Liver (tissue), 9 donors: ENCODE measurements around the gene METAP2. TPM values are rescaled to one million over a fixed set of nuclear protein-coding genes. Genes with fewer than 3 reads are reported as not detected.

Experiments
- DNase-seq: peaks from one replicate; pipeline ENCODE4 v3.0.0-alpha.2; 2017; ENCODE audit warnings: low spot score
- H3K27ac ChIP-seq, 2 donors: one replicate each; pipeline ENCODE4 v1.7.0; 2013; ENCODE audit warnings: inconsistent platforms in 2 of 2, low read length in 2 of 2, control low read depth in 1 of 2, low read depth in 1 of 2, mild to moderate bottlenecking in 1 of 2
- H3K27me3 ChIP-seq, 4 donors: one replicate each; pipeline versions ENCODE4 v1.6.1 to v1.7.0; 2013; ENCODE audit warnings: low read length in 3 of 4, inconsistent platforms in 1 of 4, mild to moderate bottlenecking in 1 of 4, moderate library complexity in 1 of 4; ENCODE audit not compliant: control insufficient read depth in 4 of 4, insufficient read depth in 4 of 4
- H3K36me3 ChIP-seq, 4 donors: one replicate each; pipeline versions ENCODE4 v1.6.1 to v1.7.0; 2013; ENCODE audit warnings: low read length in 3 of 4, mild to moderate bottlenecking in 3 of 4, low read depth in 1 of 4, moderate library complexity in 1 of 4; ENCODE audit not compliant: control insufficient read depth in 4 of 4, insufficient read depth in 3 of 4
- H3K4me1 ChIP-seq, 4 donors: one replicate each; pipeline versions ENCODE4 v1.6.1 to v1.7.0; 2013; ENCODE audit warnings: low read length in 3 of 4, mild to moderate bottlenecking in 3 of 4, moderate library complexity in 1 of 4; ENCODE audit not compliant: control insufficient read depth in 4 of 4, insufficient read depth in 4 of 4
- H3K4me3 ChIP-seq, 3 donors: one replicate each; pipeline versions ENCODE4 v1.6.1 to v1.7.0; 2013; ENCODE audit warnings: low read length in 3 of 3, control low read depth in 1 of 3, low read depth in 1 of 3, mild to moderate bottlenecking in 1 of 3
- H3K9ac ChIP-seq, 2 donors: one replicate each; pipeline ENCODE4 v1.7.0; 2013; ENCODE audit warnings: low read length in 2 of 2, mild to moderate bottlenecking in 2 of 2, moderate library complexity in 2 of 2, control low read depth in 1 of 2, low read depth in 1 of 2
- H3K9me3 ChIP-seq, 4 donors: one replicate each; pipeline versions ENCODE4 v1.6.1 to v1.7.0; 2013; ENCODE audit warnings: low read length in 3 of 4; ENCODE audit not compliant: control insufficient read depth in 4 of 4
- ATF3 ChIP-seq: IDR thresholded peaks from 2 replicates; pipeline ENCODE4 v1.6.1; 2016; ENCODE audit warnings: antibody characterized with exemption
- CTCF ChIP-seq: fragments of 150-350 bp; IDR thresholded peaks from 2 replicates; pipeline ENCODE4 v1.5.1; 2017; ENCODE audit warnings: improper control_type of control experiment, low read depth, low read length; ENCODE audit not compliant: missing input control
- EGR1 ChIP-seq, 2 donors: IDR thresholded peaks; 2 replicates each; pipeline ENCODE4 v1.6.1; 2016 to 2018; ENCODE audit warnings: antibody characterized with exemption in 2 of 2, low read depth in 2 of 2
- FOXA1 ChIP-seq: IDR thresholded peaks from 2 replicates; pipeline ENCODE4 v1.6.1; 2016; ENCODE audit warnings: antibody characterized with exemption
- FOXA2 ChIP-seq: IDR thresholded peaks from 2 replicates; pipeline ENCODE4 v1.6.1; 2016; ENCODE audit warnings: antibody characterized with exemption
- HNF4A ChIP-seq, 2 donors: conservative IDR thresholded peaks; 2 replicates each; pipeline ENCODE4 v1.6.1; 2016; ENCODE audit warnings: antibody characterized with exemption in 2 of 2, mild to moderate bottlenecking in 2 of 2
- HNF4G ChIP-seq: IDR thresholded peaks from 2 replicates; pipeline ENCODE4 v1.6.1; 2016; ENCODE audit warnings: antibody characterized with exemption
- RAD21 ChIP-seq, 2 donors: IDR thresholded peaks; 2 replicates each; pipeline ENCODE4 v1.6.1; 2016; ENCODE audit warnings: antibody characterized with exemption in 2 of 2, mild to moderate bottlenecking in 2 of 2
- REST ChIP-seq: IDR thresholded peaks from 2 replicates; pipeline ENCODE4 v1.6.1; 2016; ENCODE audit warnings: antibody characterized with exemption, mild to moderate bottlenecking
- RXRA ChIP-seq, 2 donors: IDR thresholded peaks; 2 replicates each; pipeline ENCODE4 v1.6.1; 2017 to 2018; ENCODE audit warnings: antibody characterized with exemption in 2 of 2, mild to moderate bottlenecking in 1 of 2
- SP1 ChIP-seq: IDR thresholded peaks from 2 replicates; pipeline ENCODE4 v1.6.1; 2018; ENCODE audit warnings: antibody characterized with exemption, mild to moderate bottlenecking
- ZBTB33 ChIP-seq: IDR thresholded peaks from 2 replicates; pipeline ENCODE4 v1.6.1; 2016; ENCODE audit warnings: antibody characterized with exemption
- WGBS: extraction: QIAGEN DNeasy Blood & Tissue Kit; methylation state at CpG from one replicate; pipeline ENCODE4 v1.1.7; 2013; 5-methylcytosine and 5-hydroxymethylcytosine counted together
- polyA plus RNA-seq, 2 donors: library from polyadenylated mRNA; stranded (reverse) in 1 of 2; unstranded in 1 of 2; fragments of 200-250 nt in 1 of 2; fragments of >200 nt in 1 of 2; fragmentation: Nextera tagmentation in 1 of 2; extraction: Ambion mirVana in 1 of 2; gene quantifications; one replicate each; pipeline versions ENCODE4 v1.2.1 to v1.2.3, GENCODE V29; 2013 to 2015
- total RNA-seq, 2 donors: library from RNA; depleted of rRNA; stranded (reverse); fragments of >200 nt; gene quantifications; one replicate each; pipeline ENCODE4 v1.2.3, GENCODE V29; 2014
- TF ChIP-seq, protein P1 (sequence below): IDR thresholded peaks from 2 replicates; pipeline ENCODE4 v1.6.1; 2016; ENCODE audit warnings: antibody characterized with exemption
- donor health status: healthy.
- donor health status: healthy.
- donor health status: healthy.
- donor health status: healthy.
- donor health status: healthy.

Gene METAP2
- total and polyA plus RNA-seq, 4 donors, result 31.2 to 45.7 (median 35.7) TPM

DNA sequence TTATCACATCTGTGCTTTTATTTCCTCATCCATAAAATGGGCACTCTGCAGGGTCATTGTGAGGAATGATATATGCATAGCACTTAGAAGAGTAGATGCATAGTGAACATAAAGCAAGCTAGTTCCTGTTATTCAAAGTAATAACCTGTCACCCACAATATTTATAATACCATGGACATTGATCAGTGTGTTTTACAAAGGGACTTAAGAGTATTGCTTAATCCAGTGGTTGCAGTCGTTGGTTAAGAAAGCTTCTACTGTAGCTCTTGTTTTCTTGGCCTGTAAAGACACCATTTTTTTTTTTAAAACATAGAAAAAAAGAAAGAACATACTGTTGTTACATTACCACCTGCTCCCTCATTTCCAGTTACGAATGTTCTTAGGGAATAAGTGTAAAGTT is 13.1 kb downstream of the METAP2 start:
- DNase-seq, result no peak
- WGBS, result 61% methylated on average over 2 of the region's 2 CpGs
- peaks cover 7 to 46% (median 10%) of the 10 kb centered on the region in 4 donors for H3K36me3 ChIP-seq

DNA sequence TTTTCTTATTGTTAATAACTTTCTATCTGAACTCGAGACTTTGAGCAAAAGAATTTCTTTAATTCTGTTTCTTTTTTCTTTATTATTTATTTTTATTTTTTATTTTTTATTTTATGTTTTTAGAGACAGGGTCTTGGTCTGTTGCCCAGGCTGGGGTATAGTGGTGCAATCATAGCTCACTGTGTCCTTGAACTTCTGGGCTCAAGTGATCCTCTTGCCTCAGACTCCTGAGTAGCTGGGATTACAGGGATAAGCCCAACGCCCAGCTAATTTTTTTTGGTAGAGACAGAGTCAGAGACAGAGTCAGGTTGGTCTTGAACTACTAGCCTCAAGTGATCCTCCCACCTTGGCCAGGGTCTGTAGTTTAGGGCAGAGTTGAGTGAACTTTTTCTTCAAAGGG is 18.5 kb downstream of the METAP2 start:
- peak; percentile 12 to 29 for TF ChIP-seq HNF4A (conservative IDR thresholded peaks at IDR 0.05)
- TF ChIP-seq REST, result no peak
- no peak for DNase-seq
- Histone ChIP-seq H3K4me3 (no peak overlapping the region), H3K9me3 (no peaks in the 10 kb centered on the region), H3K27ac (no peak overlapping the region), H3K9ac (no peak overlapping the region), H3K27me3 (no peaks in the 10 kb centered on the region), H3K4me1 (peaks cover 0 to 5% (median under 1%) of the 10 kb centered on the region in 4 donors), H3K36me3 (peaks cover 8 to 52% (median 30%) of the 10 kb centered on the region in 4 donors)
- WGBS, result 77% methylated on average over 2 of the region's 2 CpGs

More for the DNA sequence above, 13.1 kb downstream of the METAP2 start:
- no peaks in the 10 kb centered on the region for H3K9me3 ChIP-seq
- no peak overlapping the region for H3K4me3 ChIP-seq
- TF ChIP-seq, protein P1, sequence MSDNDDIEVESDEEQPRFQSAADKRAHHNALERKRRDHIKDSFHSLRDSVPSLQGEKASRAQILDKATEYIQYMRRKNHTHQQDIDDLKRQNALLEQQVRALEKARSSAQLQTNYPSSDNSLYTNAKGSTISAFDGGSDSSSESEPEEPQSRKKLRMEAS, result no peak
- TF ChIP-seq EGR1 (IDR thresholded peaks at IDR 0.05; ENCODE audit: low read depth in 2 of 2) (no peak), RAD21 (IDR thresholded peaks at IDR 0.05) (no peak), SP1 (no peak), FOXA1 (no peak), HNF4A (conservative IDR thresholded peaks at IDR 0.05) (no peak), RXRA (IDR thresholded peaks at IDR 0.05) (no peak), ATF3 (no peak), ZBTB33 (no peak), FOXA2 (no peak), CTCF (no peak), HNF4G (no peak)
- H3K9ac ChIP-seq, result no peak overlapping the region
- no peak overlapping the region for H3K27ac ChIP-seq
- H3K4me1 ChIP-seq, result peaks cover 0 to 4% (median 3%) of the 10 kb centered on the region in 4 donors
- no peaks in the 10 kb centered on the region for H3K27me3 ChIP-seq
